Measurements from ENCODE around the gene EEPD1. TPM values are rescaled to one million over a fixed set of nuclear protein-coding genes. Genes with fewer than 3 reads are reported as not detected.

Gene EEPD1
- total RNA-seq, 1 donor: 12.1 TPM

- DNase-seq (ENCODE audit: low read depth in 2 of 3, low spot score in 2 of 3): no peak
These were observed 125.1 kb downstream of the EEPD1 start for GRCh38 chr7:36278069-36278619.

- DNase-seq (ENCODE audit: low read depth in 2 of 3, low spot score in 2 of 3): no peak
These were observed 125.6 kb downstream of the EEPD1 start for GRCh38 chr7:36278620-36279172.

GRCh38 chr7:36279200-36279925 lies 126.3 kb downstream of the EEPD1 start:
- no peak for DNase-seq (ENCODE audit: low read depth in 2 of 3, low spot score in 2 of 3)

- DNase-seq (ENCODE audit: low read depth in 2 of 3, low spot score in 2 of 3): no peak
These were observed 126.9 kb downstream of the EEPD1 start for GRCh38 chr7:36279926-36280315.

- no peak for DNase-seq (ENCODE audit: low read depth in 2 of 3, low spot score in 2 of 3)
These were observed 128.1 kb downstream of the EEPD1 start for GRCh38 chr7:36280840-36281812.

GRCh38 chr7:36281945-36282717 lies 129.1 kb downstream of the EEPD1 start:
- DNase-seq (ENCODE audit: low read depth in 2 of 3, low spot score in 2 of 3): no peak

GRCh38 chr7:36283181-36283580 lies 130.1 kb downstream of the EEPD1 start:
- no peak for DNase-seq (ENCODE audit: low read depth in 2 of 3, low spot score in 2 of 3)

- peak in 2 of 3 donors; percentile 90 to 96 for DNase-seq (ENCODE audit: low read depth in 2 of 3, low spot score in 2 of 3)
These were observed 130.7 kb downstream of the EEPD1 start for GRCh38 chr7:36283711-36284130.

GRCh38 chr7:36284456-36285090 lies 131.5 kb downstream of the EEPD1 start:
- DNase-seq (ENCODE audit: low read depth in 2 of 3, low spot score in 2 of 3): no peak

- DNase-seq (ENCODE audit: low read depth in 2 of 3, low spot score in 2 of 3): no peak
These were observed 132.2 kb downstream of the EEPD1 start for GRCh38 chr7:36285276-36285675.

- DNase-seq (ENCODE audit: low read depth in 2 of 3, low spot score in 2 of 3): peak in 2 of 3 donors; percentile 34 to 44
These were observed 133.2 kb downstream of the EEPD1 start for GRCh38 chr7:36286226-36286625.

- no peak for DNase-seq (ENCODE audit: low read depth in 2 of 3, low spot score in 2 of 3)
These were observed 133.6 kb downstream of the EEPD1 start for GRCh38 chr7:36286688-36287087.

- DNase-seq (ENCODE audit: low read depth in 2 of 3, low spot score in 2 of 3): peak in 1 of 3 donors; percentile 52
These were observed 134.6 kb downstream of the EEPD1 start for GRCh38 chr7:36287371-36288241.

GRCh38 chr7:36288501-36288900 lies 135.4 kb downstream of the EEPD1 start:
- DNase-seq (ENCODE audit: low read depth in 2 of 3, low spot score in 2 of 3): no peak

- DNase-seq (ENCODE audit: low read depth in 2 of 3, low spot score in 2 of 3): no peak
These were observed 137.0 kb downstream of the EEPD1 start for GRCh38 chr7:36289833-36290661.

GRCh38 chr7:36291387-36292316 lies 138.6 kb downstream of the EEPD1 start:
- DNase-seq (ENCODE audit: low read depth in 2 of 3, low spot score in 2 of 3): peak; percentile 71 to 81 (median 73)

- DNase-seq (ENCODE audit: low read depth in 2 of 3, low spot score in 2 of 3): no peak
These were observed 142.0 kb downstream of the EEPD1 start for GRCh38 chr7:36295090-36295489.

All from hematopoietic multipotent progenitor cell (in vitro differentiated cells).